C1 segment of cervical spinal cord (tissue), 14 donors: ENCODE measurements around the gene RBBP5.

Experiments used
- DNase-seq, 14 donors: peaks; one replicate each; lab custom pipeline; 2025; lab: John Stamatoyannopoulos, UW

RBBP5 gene

DNA sequence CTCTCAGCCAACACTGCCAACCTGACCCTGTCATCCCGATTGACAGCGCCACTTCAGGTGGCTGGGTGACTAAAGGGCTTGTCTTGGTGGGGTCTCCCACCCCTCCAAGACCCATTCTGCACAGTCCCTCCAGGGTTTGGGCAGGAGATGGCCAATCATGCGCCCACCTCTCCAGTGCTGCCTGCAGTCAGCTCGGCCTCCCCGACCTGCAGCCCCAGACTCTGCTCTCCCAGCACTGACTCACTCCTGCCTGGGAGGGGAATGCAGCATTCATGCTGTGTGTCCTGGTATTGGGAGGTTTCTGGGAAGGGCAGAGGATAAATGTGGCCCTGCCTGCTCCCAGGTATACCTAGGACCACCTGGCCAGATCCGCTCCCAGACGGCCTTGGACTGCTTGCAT, 47.3 kb downstream of the RBBP5 start:
- DNase-seq: no peak

DNA sequence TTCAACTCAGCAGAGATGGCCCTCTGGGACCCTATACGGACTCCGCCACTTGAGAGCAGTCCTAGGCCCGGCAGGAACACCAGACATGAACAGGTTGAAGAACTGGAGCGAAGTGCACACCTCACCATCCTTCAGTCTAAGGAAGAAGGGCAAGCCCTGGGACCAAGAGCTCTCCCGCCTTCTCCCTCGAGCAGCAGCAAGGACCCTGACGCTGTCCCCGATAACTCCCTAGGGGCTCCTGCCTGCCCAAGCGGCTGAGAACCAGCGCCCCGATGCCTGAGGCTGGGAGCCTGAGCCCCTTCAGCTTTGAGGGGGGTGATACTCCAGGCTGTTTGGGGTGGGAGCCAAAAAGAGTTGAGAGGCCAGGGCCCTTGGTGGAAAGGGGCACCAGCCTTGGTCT, 47.7 kb downstream of the RBBP5 start:
- DNase-seq: no peak

DNA sequence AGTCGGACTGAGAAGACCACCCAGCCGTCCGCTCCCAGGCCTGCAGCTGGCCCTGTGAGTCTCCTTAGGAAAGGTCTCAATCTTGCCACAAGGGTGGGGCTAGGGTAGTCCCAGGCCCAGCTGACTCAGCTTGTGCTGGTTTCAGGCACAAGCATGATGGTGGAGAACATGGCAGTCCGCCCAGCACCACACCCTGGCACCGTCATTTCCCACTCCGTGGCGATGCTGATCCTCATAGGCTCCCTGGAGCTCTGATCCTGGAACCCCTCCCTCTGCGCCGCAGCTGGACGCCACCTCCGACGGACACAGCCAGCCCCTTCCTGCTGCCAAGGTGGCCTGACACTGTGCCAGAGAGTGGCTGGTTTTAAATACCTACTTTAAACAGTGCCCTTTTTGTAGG, 48.3 kb downstream of the RBBP5 start:
- no peak for DNase-seq

DNA sequence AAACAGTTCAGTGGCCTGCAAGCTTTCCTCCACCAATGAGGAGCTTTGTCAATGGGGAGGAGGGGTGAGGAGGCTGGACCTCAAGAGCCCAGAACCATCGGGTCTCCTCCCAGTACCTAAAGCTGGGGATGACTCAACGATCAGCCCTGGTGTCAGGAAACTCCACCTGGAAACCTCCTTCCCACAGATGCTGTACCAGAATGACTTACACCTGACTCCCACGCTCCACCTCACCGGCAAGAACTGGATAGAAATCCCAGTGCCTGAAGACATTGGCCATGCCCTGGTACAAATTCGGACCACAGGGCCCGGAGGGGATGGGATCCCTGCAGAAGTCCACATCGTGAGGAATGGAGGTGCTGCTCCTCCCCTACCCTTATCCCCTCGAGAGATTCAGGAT, 48.9 kb downstream of the RBBP5 start:
- no peak for DNase-seq

DNA sequence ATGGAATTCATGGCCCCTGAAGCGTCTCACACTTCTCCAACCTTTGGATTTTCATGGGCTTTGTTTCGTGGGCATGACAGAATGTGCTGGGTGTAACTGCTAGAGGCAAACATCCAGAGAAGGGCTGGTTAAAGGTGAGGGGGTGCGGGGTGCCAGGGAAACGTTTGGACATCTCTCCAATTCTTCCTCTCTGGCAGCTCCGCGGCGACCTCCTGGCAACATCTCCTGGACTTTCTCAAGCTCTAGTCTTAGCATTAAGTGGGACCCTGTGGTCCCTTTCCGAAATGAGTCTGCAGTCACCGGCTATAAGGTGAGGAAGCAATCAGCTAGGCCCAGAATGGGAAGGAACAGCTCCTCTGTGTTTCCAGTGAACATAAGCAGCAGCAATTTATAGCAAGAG, 49.5 kb downstream of the RBBP5 start:
- DNase-seq: no peak

DNA sequence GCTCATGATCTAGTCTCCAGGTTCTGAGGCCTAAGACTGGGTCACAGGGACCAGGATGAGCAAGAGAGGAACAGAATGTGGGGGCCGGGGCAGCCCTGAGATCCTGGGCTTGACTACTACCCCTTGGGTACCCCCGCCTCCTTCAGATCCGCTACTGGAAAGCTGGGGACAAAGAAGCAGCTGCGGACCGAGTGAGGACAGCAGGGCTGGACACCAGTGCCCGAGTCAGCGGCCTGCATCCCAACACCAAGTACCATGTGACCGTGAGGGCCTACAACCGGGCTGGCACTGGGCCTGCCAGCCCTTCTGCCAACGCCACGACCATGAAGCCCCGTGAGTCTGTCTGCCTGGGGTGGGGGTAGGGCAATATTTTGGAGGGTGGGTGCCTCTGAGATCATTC, 50.0 kb downstream of the RBBP5 start:
- DNase-seq: peak in 7 of 14 donors; percentile 28 to 62 (median 39)

DNA sequence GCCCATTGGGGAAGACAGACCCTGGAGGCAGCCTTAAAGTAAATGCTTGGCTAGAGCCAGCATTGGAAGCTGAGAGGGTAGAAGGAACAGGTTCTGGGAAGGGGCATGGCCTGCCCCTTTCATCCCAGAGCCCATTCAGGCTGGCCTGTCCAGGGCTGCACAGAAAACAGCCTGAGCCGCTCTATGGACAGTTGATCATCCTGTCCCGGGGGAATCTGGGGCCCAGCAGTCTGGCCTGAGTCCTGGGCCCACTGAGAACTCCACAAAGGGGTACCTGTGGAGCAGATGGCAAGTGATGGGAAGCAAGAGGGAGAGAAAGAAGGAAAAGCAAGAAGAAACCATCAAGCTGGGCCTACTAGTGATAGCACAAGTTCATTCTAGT, 50.8 kb downstream of the RBBP5 start:
- no peak for DNase-seq

DNA sequence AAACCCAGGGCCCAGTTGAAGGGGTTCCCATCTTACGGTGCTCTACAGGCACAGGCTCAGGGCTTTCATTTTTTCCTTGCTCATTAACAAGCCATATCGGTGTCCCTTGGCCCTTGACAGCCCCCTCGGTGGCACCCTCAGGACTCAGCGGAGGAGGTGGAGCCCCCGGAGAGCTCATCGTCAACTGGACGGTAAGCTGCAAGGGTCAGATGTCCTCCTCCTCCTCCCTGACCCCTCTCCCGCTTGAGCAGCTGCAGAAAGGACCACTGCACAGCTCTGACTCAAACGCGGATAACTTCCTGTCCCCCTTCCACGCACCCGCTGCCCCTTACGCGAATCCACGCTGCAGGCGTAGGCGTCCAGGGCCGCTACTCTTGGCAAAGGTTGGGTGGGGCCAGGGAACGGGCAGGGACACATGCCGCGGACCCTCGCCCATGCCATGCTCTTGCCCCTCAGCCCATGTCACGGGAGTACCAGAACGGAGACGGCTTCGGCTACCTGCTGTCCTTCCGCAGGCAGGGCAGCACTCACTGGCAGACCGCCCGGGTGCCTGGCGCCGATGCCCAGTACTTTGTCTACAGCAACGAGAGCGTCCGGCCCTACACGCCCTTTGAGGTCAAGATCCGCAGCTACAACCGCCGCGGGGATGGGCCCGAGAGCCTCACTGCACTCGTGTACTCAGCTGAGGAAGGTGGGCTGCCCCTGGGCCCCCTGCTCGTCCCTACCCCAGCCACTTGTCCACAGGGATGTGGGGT, 52.2 kb downstream of the RBBP5 start:
- peak in 1 of 14 donors; percentile 42 for DNase-seq

DNA sequence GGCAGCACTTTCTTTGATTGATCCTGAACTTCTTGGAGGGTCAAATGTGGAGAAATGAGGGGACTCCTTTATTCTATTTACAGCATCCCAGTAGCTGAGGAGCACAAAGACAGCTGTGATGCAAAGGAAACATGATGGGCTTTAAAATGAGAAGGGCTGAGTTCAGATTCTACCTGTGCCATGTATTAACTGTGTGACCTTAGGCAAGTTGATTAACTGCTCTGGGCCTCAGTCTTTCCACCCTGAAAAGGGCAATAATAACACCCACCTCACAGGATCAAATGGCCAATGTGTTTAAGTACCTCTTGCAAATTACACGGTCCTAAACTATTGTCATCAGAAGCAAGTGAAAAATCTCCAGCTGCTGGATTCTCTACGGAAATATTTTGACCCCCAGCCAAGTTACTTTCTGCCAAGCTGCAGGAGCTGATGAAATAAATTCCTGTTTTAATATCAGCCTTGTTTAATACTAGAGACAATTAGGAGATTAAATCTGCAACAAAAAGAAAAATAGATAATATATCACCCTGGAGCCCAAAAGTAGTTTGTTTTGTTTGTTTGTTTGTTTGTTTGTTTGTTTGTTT, 53.2 kb downstream of the RBBP5 start:
- DNase-seq: no peak

DNA sequence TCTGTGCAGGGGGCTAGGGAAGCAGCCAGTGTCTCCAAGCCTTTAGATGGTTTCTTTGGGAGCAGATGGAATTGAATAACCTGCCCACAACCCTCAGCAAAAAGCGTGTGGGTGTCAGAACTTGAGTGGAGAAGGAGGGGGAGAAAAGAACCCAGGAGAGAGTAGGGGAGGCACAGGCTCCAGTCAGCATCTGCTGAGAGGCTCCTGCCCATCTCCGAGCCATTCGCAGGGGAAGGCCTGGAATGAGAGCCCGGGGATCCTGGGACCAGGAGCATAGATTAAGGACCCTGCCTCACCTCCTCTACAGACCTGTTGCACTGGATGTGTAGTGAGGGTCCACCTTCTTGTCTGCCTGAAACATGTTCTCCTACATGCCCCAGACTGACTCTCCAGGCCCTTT, 53.8 kb downstream of the RBBP5 start:
- DNase-seq: no peak

DNA sequence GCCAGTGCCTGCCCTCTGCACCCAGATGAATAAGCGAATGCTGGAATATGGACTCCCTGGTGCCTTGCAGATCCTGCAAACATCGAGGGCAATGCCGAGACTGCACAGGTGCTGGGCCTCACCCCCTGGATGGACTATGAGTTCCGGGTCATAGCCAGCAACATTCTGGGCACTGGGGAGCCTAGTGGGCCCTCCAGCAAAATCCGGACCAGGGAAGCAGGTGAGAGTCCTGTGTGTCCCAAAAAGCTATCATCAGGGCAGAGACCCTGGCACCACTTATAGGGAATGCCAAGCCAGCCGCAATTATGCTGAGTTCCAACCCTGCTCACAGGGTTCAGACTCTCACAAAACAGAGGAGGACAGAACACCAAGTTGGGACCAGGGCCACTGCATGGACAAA, 54.7 kb downstream of the RBBP5 start:
- no peak for DNase-seq

DNA sequence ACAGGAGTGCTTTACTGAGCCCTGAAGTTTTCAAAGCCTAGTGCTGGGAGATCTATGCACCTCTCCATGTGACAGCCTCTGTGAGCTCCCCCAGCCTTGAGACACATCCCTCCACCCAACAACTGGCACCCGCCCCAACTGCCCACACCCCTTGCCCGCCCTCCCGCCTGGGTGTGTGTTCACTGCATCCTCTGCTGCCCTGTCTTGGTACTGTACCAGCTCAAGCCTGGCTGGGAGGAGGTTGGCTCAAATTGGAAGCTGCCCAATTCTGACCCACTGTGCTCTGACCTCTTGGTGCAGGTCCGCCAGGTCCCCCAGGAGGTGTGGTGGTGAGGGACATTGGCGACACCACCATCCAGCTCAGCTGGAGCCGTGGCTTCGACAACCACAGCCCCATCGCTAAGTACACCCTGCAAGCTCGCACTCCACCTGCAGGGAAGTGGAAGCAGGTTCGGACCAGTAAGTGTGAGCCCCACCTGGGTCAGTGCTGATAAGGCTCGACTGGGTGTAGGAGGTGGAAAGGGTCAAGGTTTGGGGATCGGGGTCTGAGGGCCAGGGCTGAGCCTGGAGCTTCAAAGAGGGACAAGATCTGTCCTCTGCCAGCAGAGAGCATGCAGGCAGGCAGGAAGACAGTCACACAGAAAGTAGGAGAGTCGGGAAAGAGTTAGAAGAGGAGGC, 55.5 kb downstream of the RBBP5 start:
- DNase-seq: no peak

DNA sequence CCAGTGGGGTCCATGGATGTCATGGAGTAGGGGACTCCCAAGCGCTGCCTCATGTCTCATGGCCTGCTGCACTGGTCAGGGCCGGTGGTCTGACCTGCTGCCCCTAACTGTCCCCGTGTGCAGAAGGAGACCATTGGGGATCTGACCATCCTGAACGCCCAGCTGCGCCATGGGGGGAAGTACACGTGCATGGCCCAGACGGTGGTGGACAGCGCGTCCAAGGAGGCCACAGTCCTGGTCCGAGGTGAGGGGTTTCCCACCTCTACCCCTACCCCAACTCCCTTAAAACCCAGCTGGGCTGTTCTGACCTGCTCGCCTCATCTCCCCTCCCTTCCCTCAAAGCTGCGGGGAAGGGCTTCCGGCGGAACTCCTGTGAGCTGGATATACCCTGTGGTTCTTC, 56.1 kb downstream of the RBBP5 start:
- no peak for DNase-seq

DNA sequence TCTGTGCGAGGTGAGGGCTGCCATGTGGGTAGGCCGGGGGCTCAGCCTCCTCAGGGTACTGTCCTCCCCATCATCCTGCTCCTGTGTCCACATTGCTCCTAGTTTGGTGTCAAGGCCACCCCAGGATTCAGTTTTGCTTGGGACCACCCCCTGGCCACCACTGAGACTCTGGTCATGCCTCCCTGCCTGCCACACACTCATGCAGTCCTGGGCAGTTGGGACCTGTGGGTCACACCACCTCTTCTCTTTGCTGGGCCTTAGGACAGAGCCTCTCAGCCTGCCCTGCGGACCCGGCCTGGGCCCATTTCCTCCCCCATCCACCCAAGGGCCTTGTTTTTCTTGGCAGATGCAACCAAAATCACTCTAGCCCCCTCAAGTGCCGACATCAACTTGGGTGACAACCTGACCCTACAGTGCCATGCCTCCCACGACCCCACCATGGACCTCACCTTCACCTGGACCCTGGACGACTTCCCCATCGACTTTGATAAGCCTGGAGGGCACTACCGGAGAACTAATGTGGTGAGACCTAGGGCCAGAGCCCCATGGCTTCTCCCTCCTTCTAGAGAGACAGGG, 56.9 kb downstream of the RBBP5 start:
- no peak for DNase-seq

DNA sequence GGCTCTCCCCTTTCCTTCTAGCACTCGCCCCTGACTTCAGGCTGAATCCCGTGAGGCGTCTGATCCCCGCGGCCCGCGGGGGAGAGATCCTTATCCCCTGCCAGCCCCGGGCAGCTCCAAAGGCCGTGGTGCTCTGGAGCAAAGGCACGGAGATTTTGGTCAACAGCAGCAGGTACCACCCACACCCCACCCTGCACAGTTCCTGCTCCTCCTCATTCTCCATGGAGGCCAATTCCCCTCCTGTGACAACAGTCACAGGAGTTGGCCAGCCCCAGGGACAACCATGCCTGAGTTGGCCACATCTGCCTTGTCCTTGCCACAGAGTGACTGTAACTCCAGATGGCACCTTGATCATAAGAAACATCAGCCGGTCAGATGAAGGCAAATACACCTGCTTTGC, 57.5 kb downstream of the RBBP5 start:
- DNase-seq: no peak

DNA sequence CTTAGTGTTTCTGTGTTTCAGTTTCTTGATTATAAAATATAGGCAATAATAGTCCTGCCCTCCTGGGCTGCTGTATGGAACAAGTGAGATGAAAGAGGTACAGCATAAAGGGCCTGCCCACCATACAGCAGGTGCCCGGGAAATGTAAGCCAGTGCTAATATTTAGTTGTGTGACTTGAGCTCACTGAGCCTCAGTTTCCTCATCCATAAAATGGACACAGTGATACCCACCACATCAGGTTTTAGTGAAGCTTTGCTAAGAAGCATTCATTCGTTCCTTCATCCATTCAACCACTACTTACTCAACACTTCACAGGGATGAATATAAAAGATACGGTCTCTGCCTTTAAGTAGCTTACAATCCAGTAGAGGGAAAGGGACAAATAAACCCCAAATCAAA, 58.9 kb downstream of the RBBP5 start:
- DNase-seq: no peak

DNA sequence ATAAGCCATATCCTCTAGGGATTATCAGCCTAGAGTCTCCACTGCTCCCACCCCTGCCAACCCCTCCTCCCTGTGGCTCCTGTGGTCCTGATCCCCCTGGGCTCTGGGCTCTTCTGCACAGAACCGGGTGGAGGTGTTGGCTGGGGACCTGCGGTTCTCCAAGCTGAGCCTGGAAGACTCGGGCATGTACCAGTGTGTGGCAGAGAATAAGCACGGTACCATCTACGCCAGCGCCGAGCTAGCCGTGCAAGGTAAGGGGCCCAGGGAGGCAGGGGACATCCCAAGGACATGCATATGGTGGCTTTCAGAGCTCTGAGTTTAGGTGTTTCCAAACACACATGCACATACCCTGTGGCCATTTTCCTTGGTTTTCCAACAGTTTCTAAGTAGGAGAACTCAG, 59.5 kb downstream of the RBBP5 start:
- no peak for DNase-seq

DNA sequence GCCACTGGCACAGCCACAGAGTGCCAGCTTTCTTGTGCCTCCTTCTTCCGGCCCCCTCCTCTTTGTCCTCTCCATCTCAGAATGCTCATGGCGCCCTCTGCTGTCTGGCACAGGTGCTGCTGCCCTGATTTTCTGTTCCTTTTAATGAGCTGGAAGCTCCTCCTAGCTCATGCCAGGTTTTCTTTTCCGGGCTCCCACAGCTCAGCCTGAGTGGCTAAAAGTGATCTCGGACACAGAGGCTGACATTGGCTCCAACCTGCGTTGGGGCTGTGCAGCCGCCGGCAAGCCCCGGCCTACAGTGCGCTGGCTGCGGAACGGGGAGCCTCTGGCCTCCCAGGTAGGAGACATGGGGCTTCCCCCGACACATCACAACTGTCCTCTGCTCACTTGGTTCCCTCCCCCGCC, 60.1 kb downstream of the RBBP5 start:
- DNase-seq: peak in 11 of 14 donors; percentile 53 to 94 (median 69)

DNA sequence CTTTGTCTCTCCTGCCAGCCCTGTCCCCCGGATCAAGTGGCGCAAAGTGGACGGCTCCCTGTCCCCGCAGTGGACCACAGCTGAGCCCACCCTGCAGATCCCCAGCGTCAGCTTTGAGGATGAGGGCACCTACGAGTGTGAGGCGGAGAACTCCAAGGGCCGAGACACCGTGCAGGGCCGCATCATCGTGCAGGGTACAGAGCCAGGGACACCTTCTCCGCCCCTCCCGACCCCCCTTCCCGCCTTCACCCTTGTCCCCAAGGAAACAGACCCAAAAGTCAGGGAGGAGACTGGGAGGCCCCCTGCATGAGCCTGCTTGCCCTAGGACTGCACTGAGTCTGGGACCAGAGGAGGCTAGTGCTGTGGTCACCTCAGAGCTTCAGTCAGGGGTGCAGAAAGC, 60.6 kb downstream of the RBBP5 start:
- peak in 1 of 14 donors; percentile 39 for DNase-seq

DNA sequence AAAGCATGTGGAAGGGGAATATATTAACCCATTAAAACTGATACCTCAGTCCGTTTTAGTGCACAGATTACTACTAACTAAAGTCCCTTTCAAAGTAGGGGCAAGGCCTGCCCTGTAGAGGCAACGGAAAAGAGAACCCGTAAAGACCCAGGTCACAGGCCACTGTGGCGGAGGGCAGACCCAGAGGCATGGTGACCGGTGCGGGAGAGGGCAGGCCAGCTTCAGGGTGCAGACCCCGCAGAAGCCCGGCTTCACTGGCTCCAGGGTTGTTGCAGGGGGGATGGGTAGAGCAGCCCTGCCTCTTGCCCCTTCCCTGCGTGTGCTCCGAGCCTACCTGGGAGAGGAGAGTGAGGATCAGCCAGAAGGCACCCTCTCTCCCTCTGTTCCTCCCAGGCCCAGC, 61.0 kb downstream of the RBBP5 start:
- DNase-seq: no peak

DNA sequence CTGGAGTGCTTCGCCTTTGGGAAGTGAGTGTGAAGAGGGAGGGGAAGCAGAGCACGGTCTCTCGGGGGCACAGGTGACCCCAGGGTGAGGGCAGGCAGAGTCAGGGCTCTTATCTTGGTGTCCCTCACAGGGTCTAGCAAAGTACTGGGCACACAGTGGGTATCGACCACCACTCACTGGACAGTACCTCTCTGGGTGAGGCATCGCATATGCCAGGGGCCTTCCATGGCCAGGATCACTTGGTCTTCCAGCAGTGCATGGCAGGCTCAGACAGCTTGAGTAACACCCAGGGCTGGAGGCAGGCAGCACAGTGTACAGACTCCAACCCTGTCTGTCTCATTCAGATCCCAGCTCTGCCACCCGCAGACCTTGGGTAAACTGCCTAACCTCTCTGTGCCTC, 62.1 kb downstream of the RBBP5 start:
- no peak for DNase-seq

DNA sequence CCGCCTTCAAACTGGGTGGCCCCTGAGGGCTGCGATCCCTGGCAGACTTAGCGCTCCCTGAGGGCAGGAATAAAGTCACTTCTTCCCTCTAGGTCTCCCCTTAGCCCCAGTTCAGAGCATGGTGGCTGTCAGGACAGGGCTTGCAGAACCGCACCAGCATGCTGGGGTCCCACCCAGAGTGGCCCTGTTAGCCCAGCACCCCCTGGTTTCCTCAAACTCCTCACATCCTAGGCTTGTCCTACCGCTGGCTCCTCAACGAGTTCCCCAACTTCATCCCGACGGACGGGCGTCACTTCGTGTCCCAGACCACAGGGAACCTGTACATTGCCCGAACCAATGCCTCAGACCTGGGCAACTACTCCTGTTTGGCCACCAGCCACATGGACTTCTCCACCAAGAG, 62.9 kb downstream of the RBBP5 start:
- no peak for DNase-seq
